Keratinocyte (primary cell): ENCODE data around the gene WDR7. TPM values are rescaled to one million over a fixed set of nuclear protein-coding genes. Genes with fewer than 3 reads are reported as not detected.

ENCODE experiments used
- DNase-seq: peaks from one replicate; pipeline ENCODE4 v3.0.0-alpha.2; 2011; ENCODE audit warnings: low read depth, missing footprints, low spot score
- FAIRE-seq: peaks from 2 replicates; lab custom pipeline; 2011; peaks lifted over from hg19 to GRCh38; lab: Jason Lieb, UNC
- H2AFZ ChIP-seq: 2 replicates; pipeline ENCODE4 v1.6.0; 2012; ENCODE audit warnings: low read length, control low read depth, inconsistent platforms; ENCODE audit not compliant: control insufficient read depth
- H3K27ac ChIP-seq: 2 replicates; pipeline ENCODE4 v1.5.1; 2011; ENCODE audit warnings: low read length; ENCODE audit not compliant: control insufficient read depth, insufficient read depth
- H3K27me3 ChIP-seq: 3 replicates; pipeline ENCODE4 v1.6.0; 2011; ENCODE audit warnings: low read length; ENCODE audit not compliant: control insufficient read depth, insufficient read depth; ENCODE audit errors: extremely low read depth
- H3K36me3 ChIP-seq, 2 experiments: 2 replicates in 1 of 2; 3 replicates in 1 of 2; pipeline ENCODE4 v1.5.1; 2011; ENCODE audit warnings: low read length in 2 of 2, mild to moderate bottlenecking in 1 of 2; ENCODE audit not compliant: control insufficient read depth in 2 of 2, insufficient read depth in 2 of 2; ENCODE audit errors: extremely low read depth in 1 of 2
- H3K4me1 ChIP-seq: 3 replicates; pipeline ENCODE4 v1.5.1; 2011; ENCODE audit warnings: low read length; ENCODE audit not compliant: control insufficient read depth, insufficient read depth; ENCODE audit errors: extremely low read depth
- H3K4me2 ChIP-seq: 3 replicates; pipeline ENCODE4 v1.6.0; 2011; ENCODE audit warnings: low read depth, low read length; ENCODE audit not compliant: control insufficient read depth, insufficient read depth; ENCODE audit errors: extremely low read depth
- H3K4me3 ChIP-seq, 3 experiments: fragments of 200-600 bp in 1 of 3; sonication (generic) in 1 of 3; 2 replicates in 2 of 3; 3 replicates in 1 of 3; pipeline ENCODE4 v1.5.1; 2011 to 2016; ENCODE audit warnings: low read length in 3 of 3, mild to moderate bottlenecking in 3 of 3, control low read depth in 2 of 3, inconsistent platforms in 1 of 3, low read depth in 1 of 3, mixed read lengths in 1 of 3, mixed run types in 1 of 3, moderate library complexity in 1 of 3; ENCODE audit not compliant: control insufficient read depth in 2 of 3, insufficient read depth in 2 of 3; ENCODE audit errors: extremely low read depth in 1 of 3
- H3K79me2 ChIP-seq: 2 replicates; pipeline ENCODE4 v1.6.0; 2012; ENCODE audit warnings: low read length; ENCODE audit not compliant: control insufficient read depth, insufficient read depth
- H3K9ac ChIP-seq: 3 replicates; pipeline ENCODE4 v1.6.0; 2011; ENCODE audit warnings: low read length; ENCODE audit not compliant: control insufficient read depth, insufficient read depth; ENCODE audit errors: extremely low read depth
- H3K9me1 ChIP-seq: 3 replicates; pipeline ENCODE4 v1.6.0; 2011; ENCODE audit warnings: low read length; ENCODE audit not compliant: control insufficient read depth, insufficient read depth; ENCODE audit errors: extremely low read depth
- H3K9me3 ChIP-seq: 2 replicates; pipeline ENCODE4 v1.5.1; 2012; ENCODE audit warnings: low read depth, low read length; ENCODE audit not compliant: control insufficient read depth
- H4K20me1 ChIP-seq: 3 replicates; pipeline ENCODE4 v1.6.0; 2011; ENCODE audit warnings: low read length; ENCODE audit not compliant: control insufficient read depth, insufficient read depth; ENCODE audit errors: extremely low read depth
- CTCF ChIP-seq, 3 experiments: IDR thresholded peaks in 1 of 3; conservative IDR thresholded peaks in 1 of 3; optimal IDR thresholded peaks in 1 of 3; 2 replicates in 2 of 3; 3 replicates in 1 of 3; pipeline versions ENCODE3 to v1.5.1; 2011; ENCODE audit warnings: low read length in 3 of 3, mild to moderate bottlenecking in 3 of 3, moderate library complexity in 2 of 3, control low read depth in 1 of 3, inconsistent platforms in 1 of 3; ENCODE audit not compliant: insufficient read depth in 2 of 3; ENCODE audit errors: extremely low read depth in 1 of 3
- EZH2 ChIP-seq: IDR thresholded peaks from one replicate; pipeline ENCODE4 v1.6.1; 2012; ENCODE audit warnings: inconsistent platforms, mild to moderate bottlenecking, low read length, moderate library complexity
- dilution Hi-C: fragments of 300-500 bp; cut with MboI; formaldehyde crosslinking; loops from one replicate; pipeline ENCODE4 v1.7.0; 2020; ENCODE audit warnings: low sequenced_read_pairs; ENCODE audit not compliant: extremely low pct_ligation_motif_present
- polyA plus RNA-seq, 5 experiments: library from polyadenylated mRNA; depleted of rRNA in 3 of 5; stranded (reverse) in 3 of 5; stranded (forward) in 1 of 5; unstranded in 1 of 5; fragments of >200 nt; gene quantifications; 1 replicate in 1 of 5; 2 replicates in 3 of 5; 3 replicates in 1 of 5; pipeline versions ENCODE4 v1.2.1 to v1.2.3, GENCODE V29; 2011 to 2012; ENCODE audit warnings: missing spikeins in 2 of 5, low read depth in 1 of 5, low replicate concordance in 1 of 5

Gene WDR7
- polyA plus RNA-seq, 1 donor (not counting 4 experiments of a cell fraction or from before 2014, with no cell fraction given) = 6.9 TPM

GRCh38 chr18:56835331-56835730 lies 184.2 kb downstream of the WDR7 start:
- no peak overlapping the region for H3K4me2 ChIP-seq
- no peaks in the 10 kb centered on the region for H4K20me1 ChIP-seq
- no peak overlapping the region for H3K9ac ChIP-seq
- H3K27me3 ChIP-seq = no peaks in the 10 kb centered on the region
- dilution Hi-C loops = no loop called here
- no peaks in the 10 kb centered on the region for H3K36me3 ChIP-seq
- no peak overlapping the region for H3K4me3 ChIP-seq
- DNase-seq (no peak), FAIRE-seq (no peak)
- no peaks in the 10 kb centered on the region for H3K9me3 ChIP-seq
- TF ChIP-seq CTCF (optimal IDR thresholded peaks at IDR 0.05 in 1 of 3, IDR thresholded peaks at IDR 0.05 in 1 of 3, conservative IDR thresholded peaks at IDR 0.05 in 1 of 3; ENCODE audit: extremely low read depth in 1 of 3, insufficient read depth in 2 of 3, low read length in 3 of 3) = no peak
- no peak for TF ChIP-seq EZH2
- H3K9me1 ChIP-seq = no peaks in the 10 kb centered on the region
- no peaks in the 10 kb centered on the region for H3K4me1 ChIP-seq
- H3K79me2 ChIP-seq = no peaks in the 10 kb centered on the region
- H2AFZ ChIP-seq = no peak overlapping the region
- no peak overlapping the region for H3K27ac ChIP-seq

- Histone ChIP-seq H3K27ac (no peak overlapping the region), H4K20me1 (no peaks in the 10 kb centered on the region), H3K9me3 (no peaks in the 10 kb centered on the region), H2AFZ (no peak overlapping the region), H3K4me3 (no peak overlapping the region), H3K27me3 (no peaks in the 10 kb centered on the region), H3K4me1 (no peaks in the 10 kb centered on the region), H3K9me1 (no peaks in the 10 kb centered on the region), H3K4me2 (no peak overlapping the region), H3K79me2 (no peaks in the 10 kb centered on the region), H3K36me3 (no peaks in the 10 kb centered on the region), H3K9ac (no peak overlapping the region)
- FAIRE-seq = no peak
- DNase-seq = no peak
- dilution Hi-C loops = no loop called here
- TF ChIP-seq CTCF (optimal IDR thresholded peaks at IDR 0.05 in 1 of 3, IDR thresholded peaks at IDR 0.05 in 1 of 3, conservative IDR thresholded peaks at IDR 0.05 in 1 of 3; ENCODE audit: extremely low read depth in 1 of 3, insufficient read depth in 2 of 3, low read length in 3 of 3) = no peak
- TF ChIP-seq EZH2 = no peak
These were observed 185.0 kb downstream of the WDR7 start for GRCh38 chr18:56836173-56836572.
